Uterus (tissue), 4 donors: ENCODE results near the gene AUTS2. TPM values are rescaled to one million over a fixed set of nuclear protein-coding genes. Genes with fewer than 3 reads are reported as not detected.

Experiments used
- DNase-seq, 2 donors: peaks; one replicate each; pipeline ENCODE4 v3.0.0-alpha.2; 2019 to 2020
- H3K27ac ChIP-seq, 2 donors: fragments of 200-600 bp; sonication (generic); 1 replicate in 1 of 2; 2 replicates in 1 of 2; pipeline ENCODE4 v1.5.1; 2016 to 2018
- H3K27me3 ChIP-seq, 2 donors: fragments of 200-600 bp; sonication (generic); one replicate each; pipeline ENCODE4 v1.5.1; 2018 to 2019; ENCODE audit warnings: control low read depth in 1 of 2
- H3K36me3 ChIP-seq, 2 donors: fragments of 200-600 bp; sonication (generic); one replicate each; pipeline ENCODE4 v1.5.1; 2019; ENCODE audit warnings: control low read depth in 1 of 2
- H3K4me1 ChIP-seq, 2 donors: fragments of 200-600 bp; sonication (generic); one replicate each; pipeline ENCODE4 v1.5.1; 2018 to 2019; ENCODE audit warnings: control low read depth in 1 of 2
- H3K4me3 ChIP-seq, 2 donors: fragments of 200-600 bp; sonication (generic); 1 replicate in 1 of 2; 2 replicates in 1 of 2; pipeline ENCODE4 v1.5.1; 2018 to 2019; ENCODE audit warnings: mild to moderate bottlenecking in 1 of 2
- H3K9me3 ChIP-seq, 2 donors: fragments of 200-600 bp; sonication (generic); one replicate each; pipeline ENCODE4 v1.5.1; 2019; ENCODE audit warnings: control low read depth in 1 of 2
- CTCF ChIP-seq, 4 experiments: fragments of 200-600 bp in 2 of 4; fragments of 450-650 bp in 2 of 4; sonication (generic) in 2 of 4; IDR thresholded peaks; one replicate each; pipeline ENCODE4 v1.5.1; 2016 to 2019; ENCODE audit warnings: antibody characterized with exemption in 4 of 4, mild to moderate bottlenecking in 2 of 4, moderate library complexity in 1 of 4
- POLR2A ChIP-seq, 2 donors: fragments of 450-650 bp; IDR thresholded peaks; one replicate each; pipeline ENCODE4 v1.6.1; 2016; ENCODE audit warnings: antibody characterized with exemption in 2 of 2, mild to moderate bottlenecking in 1 of 2, moderate library complexity in 1 of 2
- intact Hi-C: fragments of 100-400 bp; cut with DNase I; formaldehyde crosslinking; loops from one replicate; pipeline ENCODE4 v1.15.1; 2023; ENCODE audit warnings: low total_unique reads
- total RNA-seq, 4 donors: library from RNA; depleted of rRNA in 3 of 4; stranded (reverse); fragments of >200 nt in 3 of 4; gene quantifications; one replicate each; pipeline versions ENCODE4 v1.1.0 to v1.2.4, GENCODE V29; 2014 to 2023
- donor health status: DM: yes; HTN: yes; CAD: no.

The AUTS2 gene
- total RNA-seq, 4 donors from 2014 or later: 10.5 to 58.2 (median 30.0) TPM

GRCh38 chr7:69567800-69568199, 30.5 kb upstream of the AUTS2 start:
- Histone ChIP-seq H3K27me3 (no peaks in the 10 kb centered on the region), H3K9me3 (no peaks in the 10 kb centered on the region), H3K27ac (no peak overlapping the region), H3K36me3 (no peaks in the 10 kb centered on the region), H3K4me1 (no peaks in the 10 kb centered on the region), H3K4me3 (no peak overlapping the region)
- no peak for DNase-seq
- intact Hi-C loops: no loop called here
- TF ChIP-seq POLR2A (IDR thresholded peaks at IDR 0.05) (no peak), CTCF (IDR thresholded peaks at IDR 0.05) (no peak)

GRCh38 chr7:69568266-69568665, 30.0 kb upstream of the AUTS2 start:
- H3K27me3 ChIP-seq: no peaks in the 10 kb centered on the region
- TF ChIP-seq CTCF (IDR thresholded peaks at IDR 0.05): no peak
- no peak for TF ChIP-seq POLR2A (IDR thresholded peaks at IDR 0.05)
- no peaks in the 10 kb centered on the region for H3K4me1 ChIP-seq
- intact Hi-C loops: no loop called here
- DNase-seq: no peak
- no peak overlapping the region for H3K27ac ChIP-seq
- H3K9me3 ChIP-seq: no peaks in the 10 kb centered on the region
- no peaks in the 10 kb centered on the region for H3K36me3 ChIP-seq
- H3K4me3 ChIP-seq: no peak overlapping the region

GRCh38 chr7:69575651-69576050, 22.6 kb upstream of the AUTS2 start:
- intact Hi-C loops: no loop called here
- DNase-seq: no peak
- no peaks in the 10 kb centered on the region for H3K36me3 ChIP-seq
- H3K27ac ChIP-seq: no peak overlapping the region
- no peaks in the 10 kb centered on the region for H3K9me3 ChIP-seq
- H3K4me1 ChIP-seq: no peaks in the 10 kb centered on the region
- TF ChIP-seq CTCF (IDR thresholded peaks at IDR 0.05) (no peak), POLR2A (IDR thresholded peaks at IDR 0.05) (no peak)
- no peak overlapping the region for H3K4me3 ChIP-seq
- no peaks in the 10 kb centered on the region for H3K27me3 ChIP-seq

- TF ChIP-seq CTCF (IDR thresholded peaks at IDR 0.05) (no peak), POLR2A (IDR thresholded peaks at IDR 0.05) (no peak)
- Histone ChIP-seq H3K27me3 (no peaks in the 10 kb centered on the region), H3K4me1 (no peaks in the 10 kb centered on the region), H3K27ac (no peak overlapping the region), H3K4me3 (no peak overlapping the region), H3K9me3 (no peaks in the 10 kb centered on the region), H3K36me3 (no peaks in the 10 kb centered on the region)
- no peak for DNase-seq
- intact Hi-C loops: no loop called here
Measured at GRCh38 chr7:69577221-69577620, 21.1 kb upstream of the AUTS2 start.

DNA sequence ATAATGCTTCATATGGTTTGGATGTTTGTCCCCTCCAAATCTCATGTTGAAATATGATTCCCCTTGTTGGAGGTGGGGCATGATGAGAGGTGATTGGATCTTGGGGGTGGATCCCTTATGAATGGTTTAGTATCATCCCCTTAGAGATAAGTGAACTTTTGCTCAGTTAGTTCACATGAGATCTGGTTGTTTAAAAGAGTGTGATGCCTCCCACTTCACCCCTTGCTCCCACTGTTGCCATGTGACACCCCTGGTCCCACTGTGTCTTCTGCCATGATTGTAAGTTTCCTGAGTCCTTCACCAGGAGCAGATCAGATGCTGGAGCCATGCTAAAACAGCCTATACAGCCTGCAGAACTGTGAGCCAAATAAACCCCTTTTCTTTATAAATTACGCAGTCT, 13.1 kb upstream of the AUTS2 start:
- no peaks in the 10 kb centered on the region for H3K9me3 ChIP-seq
- no peak overlapping the region for H3K4me3 ChIP-seq
- intact Hi-C loops: no loop called here
- no peaks in the 10 kb centered on the region for H3K36me3 ChIP-seq
- no peak overlapping the region for H3K27ac ChIP-seq
- H3K4me1 ChIP-seq: no peaks in the 10 kb centered on the region
- TF ChIP-seq POLR2A (IDR thresholded peaks at IDR 0.05) (no peak), CTCF (IDR thresholded peaks at IDR 0.05) (no peak)
- no peak for DNase-seq
- no peaks in the 10 kb centered on the region for H3K27me3 ChIP-seq
